Parathyroid adenoma (tissue), 2 donors: ENCODE data around the gene PRODH2.

ENCODE experiments used
- H2AFZ ChIP-seq: fragments of 300-600 bp; sonication (generic); one replicate; pipeline ENCODE4 v1.7.0; 2017; ENCODE audit warnings: antibody characterized with exemption, mild to moderate bottlenecking
- H3K27ac ChIP-seq: fragments of 300-600 bp; sonication (generic); one replicate; pipeline ENCODE4 v1.7.0; 2017
- H3K27me3 ChIP-seq: fragments of 300-600 bp; sonication (generic); one replicate; pipeline ENCODE4 v1.7.0; 2017; ENCODE audit warnings: low read length; ENCODE audit not compliant: control insufficient read depth, insufficient read depth
- H3K36me3 ChIP-seq: fragments of 300-600 bp; sonication (generic); one replicate; pipeline ENCODE4 v1.7.0; 2017; ENCODE audit warnings: low read length; ENCODE audit not compliant: control insufficient read depth, insufficient read depth
- H3K4me1 ChIP-seq: fragments of 300-600 bp; sonication (generic); one replicate; pipeline ENCODE4 v1.7.0; 2017; ENCODE audit warnings: control low read depth
- H3K4me2 ChIP-seq: fragments of 300-600 bp; sonication (generic); one replicate; pipeline ENCODE4 v1.7.0; 2017; ENCODE audit warnings: low read length
- H3K4me3 ChIP-seq: fragments of 300-600 bp; sonication (generic); one replicate; pipeline ENCODE4 v1.7.0; 2017; ENCODE audit warnings: low read depth, low read length
- H3K79me2 ChIP-seq: fragments of 300-600 bp; sonication (generic); one replicate; pipeline ENCODE4 v1.7.0; 2017; ENCODE audit warnings: control low read depth
- H3K9ac ChIP-seq: fragments of 300-600 bp; sonication (generic); one replicate; pipeline ENCODE4 v1.7.0; 2017; ENCODE audit warnings: mild to moderate bottlenecking
- H3K9me3 ChIP-seq: fragments of 300-600 bp; sonication (generic); one replicate; pipeline ENCODE4 v1.7.0; 2017; ENCODE audit warnings: low read length; ENCODE audit not compliant: control insufficient read depth
- TF ChIP-seq, protein P1 (sequence below): fragments of 300-600 bp; sonication (generic); IDR thresholded peaks from one replicate; pipeline ENCODE4 v1.7.0; 2017; ENCODE audit warnings: antibody characterized with exemption, mild to moderate bottlenecking
- donor health status: primary hyperparathyroidism.

Gene PRODH2

DNA sequence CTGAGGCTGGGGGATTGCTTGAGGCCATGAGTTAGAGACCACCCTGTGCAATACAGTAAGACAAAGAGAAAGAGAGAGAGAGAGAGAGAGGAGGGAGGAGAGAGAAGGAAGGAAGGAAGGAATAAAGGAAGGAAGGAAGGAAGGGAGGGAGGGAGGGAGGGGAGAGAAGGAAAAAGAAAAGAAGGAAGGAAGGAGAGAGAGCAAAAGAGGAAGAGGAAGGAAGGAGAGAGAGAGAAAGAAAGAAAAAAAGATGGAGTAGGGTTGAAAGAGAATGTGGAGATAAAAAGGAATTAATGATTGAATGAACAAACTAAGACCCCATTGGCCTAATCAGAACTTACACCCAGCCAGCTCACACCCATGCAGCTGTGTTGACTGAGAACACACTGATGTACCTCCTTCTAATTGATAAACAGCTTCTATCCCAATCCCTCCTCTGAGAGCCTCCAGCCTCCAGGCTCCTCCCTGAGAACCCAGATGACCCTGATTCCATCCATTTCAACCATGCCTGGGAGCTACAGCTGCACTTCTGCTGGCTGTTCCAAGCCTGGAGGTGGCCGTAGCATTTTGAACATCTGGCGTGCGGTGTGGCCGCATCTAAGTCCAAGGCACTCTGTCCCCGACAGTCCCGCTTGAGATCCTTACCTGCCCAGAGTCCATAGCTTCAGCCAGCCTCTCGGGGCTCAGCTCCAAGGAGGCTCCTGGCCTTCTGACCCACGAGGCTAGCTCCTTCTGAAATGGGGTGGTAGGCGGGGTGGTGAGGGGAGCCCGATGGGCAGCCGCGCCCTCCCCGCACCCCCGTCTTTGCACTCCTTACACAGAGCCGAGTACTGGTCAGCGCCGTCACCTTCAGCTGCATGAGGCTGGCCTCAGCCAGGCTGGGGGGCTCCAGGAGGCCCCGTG, 1.1 kb downstream of the PRODH2 start:
- H3K27ac ChIP-seq, result no peak overlapping the region
- H3K9ac ChIP-seq, result no peak overlapping the region
- H3K4me3 ChIP-seq, result no peak overlapping the region
- no peaks in the 10 kb centered on the region for H3K27me3 ChIP-seq
- no peak overlapping the region for H2AFZ ChIP-seq
- H3K36me3 ChIP-seq, result no peaks in the 10 kb centered on the region
- TF ChIP-seq, protein P1, sequence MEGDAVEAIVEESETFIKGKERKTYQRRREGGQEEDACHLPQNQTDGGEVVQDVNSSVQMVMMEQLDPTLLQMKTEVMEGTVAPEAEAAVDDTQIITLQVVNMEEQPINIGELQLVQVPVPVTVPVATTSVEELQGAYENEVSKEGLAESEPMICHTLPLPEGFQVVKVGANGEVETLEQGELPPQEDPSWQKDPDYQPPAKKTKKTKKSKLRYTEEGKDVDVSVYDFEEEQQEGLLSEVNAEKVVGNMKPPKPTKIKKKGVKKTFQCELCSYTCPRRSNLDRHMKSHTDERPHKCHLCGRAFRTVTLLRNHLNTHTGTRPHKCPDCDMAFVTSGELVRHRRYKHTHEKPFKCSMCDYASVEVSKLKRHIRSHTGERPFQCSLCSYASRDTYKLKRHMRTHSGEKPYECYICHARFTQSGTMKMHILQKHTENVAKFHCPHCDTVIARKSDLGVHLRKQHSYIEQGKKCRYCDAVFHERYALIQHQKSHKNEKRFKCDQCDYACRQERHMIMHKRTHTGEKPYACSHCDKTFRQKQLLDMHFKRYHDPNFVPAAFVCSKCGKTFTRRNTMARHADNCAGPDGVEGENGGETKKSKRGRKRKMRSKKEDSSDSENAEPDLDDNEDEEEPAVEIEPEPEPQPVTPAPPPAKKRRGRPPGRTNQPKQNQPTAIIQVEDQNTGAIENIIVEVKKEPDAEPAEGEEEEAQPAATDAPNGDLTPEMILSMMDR, result no peak
- no peaks in the 10 kb centered on the region for H3K4me1 ChIP-seq
- no peak overlapping the region for H3K4me2 ChIP-seq
- H3K79me2 ChIP-seq, result no peaks in the 10 kb centered on the region
- H3K9me3 ChIP-seq, result no peaks in the 10 kb centered on the region

DNA sequence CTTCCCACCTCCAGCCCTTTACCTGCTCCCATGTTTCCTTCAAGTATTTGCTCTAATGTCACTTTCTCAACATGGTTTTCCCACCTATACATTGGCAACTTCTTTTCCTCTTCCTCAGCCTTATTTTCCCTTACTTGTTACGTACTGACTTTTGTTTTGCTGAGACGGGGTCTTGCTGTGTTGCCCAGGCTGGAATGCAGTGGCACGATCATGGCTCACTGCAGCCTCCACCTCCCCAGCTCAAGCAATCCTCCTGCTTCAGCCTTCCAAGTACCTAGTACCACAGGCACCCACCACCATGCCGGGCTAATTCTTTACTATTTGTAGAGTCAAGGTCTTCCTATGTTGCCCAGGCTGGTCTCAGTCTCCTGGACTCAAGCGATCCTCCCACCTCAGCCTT, 5.0 kb downstream of the PRODH2 start:
- H3K9me3 ChIP-seq, result no peaks in the 10 kb centered on the region
- H2AFZ ChIP-seq, result no peak overlapping the region
- no peak overlapping the region for H3K4me3 ChIP-seq
- H3K36me3 ChIP-seq, result no peaks in the 10 kb centered on the region
- H3K9ac ChIP-seq, result no peak overlapping the region
- no peaks in the 10 kb centered on the region for H3K4me1 ChIP-seq
- H3K27ac ChIP-seq, result no peak overlapping the region
- H3K4me2 ChIP-seq, result no peak overlapping the region
- no peaks in the 10 kb centered on the region for H3K79me2 ChIP-seq
- TF ChIP-seq, protein P1, result no peak
- H3K27me3 ChIP-seq, result no peaks in the 10 kb centered on the region

DNA sequence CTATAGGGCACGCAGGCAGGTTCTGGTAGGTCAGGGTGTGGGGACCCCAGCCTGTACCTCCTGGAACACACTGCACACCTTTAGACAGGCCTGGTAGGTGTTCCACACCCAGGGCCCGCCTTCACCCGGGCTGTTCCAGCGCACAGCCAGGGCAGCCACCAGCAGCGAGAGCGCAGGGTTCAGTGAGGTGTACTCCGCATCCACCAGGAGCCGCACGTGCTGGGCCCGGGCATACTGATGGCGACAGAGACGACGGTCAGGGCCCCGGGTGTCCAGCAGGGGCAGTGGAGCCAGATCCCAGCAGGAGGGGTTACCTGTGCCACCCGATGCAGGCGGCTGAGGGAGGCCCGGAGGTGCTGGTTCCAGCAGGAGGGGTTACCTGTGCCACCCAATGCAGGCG, 6.0 kb downstream of the PRODH2 start:
- Histone ChIP-seq H3K4me1 (no peaks in the 10 kb centered on the region), H3K79me2 (no peaks in the 10 kb centered on the region), H3K27ac (no peak overlapping the region), H3K4me2 (no peak overlapping the region), H3K27me3 (no peaks in the 10 kb centered on the region), H3K9me3 (no peaks in the 10 kb centered on the region), H3K36me3 (no peaks in the 10 kb centered on the region), H3K4me3 (no peak overlapping the region), H3K9ac (no peak overlapping the region), H2AFZ (no peak overlapping the region)
- TF ChIP-seq, protein P1, result no peak

DNA sequence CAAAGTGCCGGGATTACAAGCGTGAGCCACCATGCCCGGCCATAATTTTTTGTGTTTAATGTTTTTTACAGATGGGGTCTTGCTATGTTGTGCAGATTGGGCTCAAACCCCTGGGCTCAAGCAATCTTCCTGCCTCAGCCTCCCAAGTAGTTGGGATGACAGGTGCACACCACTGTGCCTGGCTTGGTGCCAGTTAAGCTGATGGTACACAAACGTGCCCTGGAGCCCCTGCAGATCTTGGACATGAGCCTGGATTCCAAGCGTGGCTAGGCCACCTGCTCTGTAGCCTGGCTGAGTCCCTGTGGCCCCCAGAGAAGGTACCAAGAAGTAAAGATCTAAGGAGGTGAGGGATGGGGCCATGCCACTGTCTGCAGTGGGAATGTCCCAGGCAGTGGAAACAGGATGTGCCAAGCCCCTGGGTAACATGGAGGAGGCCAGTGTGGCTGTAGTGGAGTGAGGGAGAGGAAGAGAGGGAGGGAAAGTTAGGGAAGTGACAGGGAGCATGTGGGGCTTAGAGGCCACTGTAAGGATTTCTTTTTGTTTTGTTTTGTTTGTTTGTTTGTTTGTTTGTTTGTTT, 7.0 kb downstream of the PRODH2 start:
- H3K27me3 ChIP-seq, result no peaks in the 10 kb centered on the region
- TF ChIP-seq, protein P1, result no peak

More for the DNA sequence above, 7.0 kb downstream of the PRODH2 start:
- Histone ChIP-seq H3K9ac (no peak overlapping the region), H3K36me3 (no peaks in the 10 kb centered on the region), H3K4me1 (no peaks in the 10 kb centered on the region), H3K4me2 (no peak overlapping the region), H3K9me3 (no peaks in the 10 kb centered on the region), H3K4me3 (no peak overlapping the region), H3K79me2 (no peaks in the 10 kb centered on the region), H2AFZ (no peak overlapping the region), H3K27ac (no peak overlapping the region)
